ENCODE measurements around the gene RGS7.

Gene RGS7

DNA sequence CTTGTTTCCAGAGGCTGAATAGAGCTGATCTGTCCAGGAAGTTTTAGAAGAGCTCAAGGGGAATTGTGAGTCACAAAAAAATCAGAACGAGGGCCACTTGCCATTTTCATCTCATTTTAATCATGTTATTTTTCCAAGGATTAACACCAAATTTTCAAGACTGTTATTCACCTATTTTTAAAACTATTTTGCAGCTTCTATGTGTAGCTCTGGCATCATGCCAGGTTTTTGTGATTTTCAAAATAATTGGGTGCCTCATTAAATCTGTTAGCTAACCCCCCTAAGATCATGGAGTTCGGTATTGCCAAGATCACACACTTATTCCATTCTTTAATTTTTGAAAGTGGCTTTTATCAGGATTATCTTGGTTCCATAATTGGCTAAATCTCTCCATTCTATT lies 90.9 kb downstream of the RGS7 start:
- Mint-ChIP-seq H3K4me1 (no peaks in the 10 kb centered on the region), H3K27me3 (ENCODE audit: low read depth, poor library complexity) (no peaks in the 10 kb centered on the region), H3K36me3 (ENCODE audit: low read depth) (no peaks in the 10 kb centered on the region), H3K27ac (no peak overlapping the region), H3K4me3 (no peak overlapping the region), H3K9me3 (no peaks in the 10 kb centered on the region)
- no peak for DNase-seq
- TF ChIP-seq, protein P1, sequence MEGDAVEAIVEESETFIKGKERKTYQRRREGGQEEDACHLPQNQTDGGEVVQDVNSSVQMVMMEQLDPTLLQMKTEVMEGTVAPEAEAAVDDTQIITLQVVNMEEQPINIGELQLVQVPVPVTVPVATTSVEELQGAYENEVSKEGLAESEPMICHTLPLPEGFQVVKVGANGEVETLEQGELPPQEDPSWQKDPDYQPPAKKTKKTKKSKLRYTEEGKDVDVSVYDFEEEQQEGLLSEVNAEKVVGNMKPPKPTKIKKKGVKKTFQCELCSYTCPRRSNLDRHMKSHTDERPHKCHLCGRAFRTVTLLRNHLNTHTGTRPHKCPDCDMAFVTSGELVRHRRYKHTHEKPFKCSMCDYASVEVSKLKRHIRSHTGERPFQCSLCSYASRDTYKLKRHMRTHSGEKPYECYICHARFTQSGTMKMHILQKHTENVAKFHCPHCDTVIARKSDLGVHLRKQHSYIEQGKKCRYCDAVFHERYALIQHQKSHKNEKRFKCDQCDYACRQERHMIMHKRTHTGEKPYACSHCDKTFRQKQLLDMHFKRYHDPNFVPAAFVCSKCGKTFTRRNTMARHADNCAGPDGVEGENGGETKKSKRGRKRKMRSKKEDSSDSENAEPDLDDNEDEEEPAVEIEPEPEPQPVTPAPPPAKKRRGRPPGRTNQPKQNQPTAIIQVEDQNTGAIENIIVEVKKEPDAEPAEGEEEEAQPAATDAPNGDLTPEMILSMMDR (IDR thresholded peaks at IDR 0.05): no peak

DNA sequence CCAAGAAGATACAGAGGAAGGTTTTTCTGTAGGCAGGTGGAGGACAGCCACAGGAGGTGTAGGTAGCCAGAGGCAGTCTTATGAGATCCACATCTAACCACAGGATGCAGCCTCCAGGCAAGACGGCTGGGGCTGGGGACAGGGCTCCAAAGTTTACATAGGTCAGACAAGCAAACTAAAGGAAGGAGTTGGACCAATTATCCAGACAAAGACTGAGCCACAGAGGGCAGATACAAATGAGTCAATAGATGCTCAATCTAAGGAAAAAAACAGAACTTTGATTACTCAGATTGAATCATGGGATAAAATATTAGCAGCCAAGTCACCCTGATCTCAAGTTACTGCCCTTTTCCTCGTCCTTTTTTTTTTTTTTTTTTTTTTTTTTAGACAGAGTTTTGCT lies 91.6 kb downstream of the RGS7 start:
- H3K4me3 Mint-ChIP-seq: no peak overlapping the region

DNA sequence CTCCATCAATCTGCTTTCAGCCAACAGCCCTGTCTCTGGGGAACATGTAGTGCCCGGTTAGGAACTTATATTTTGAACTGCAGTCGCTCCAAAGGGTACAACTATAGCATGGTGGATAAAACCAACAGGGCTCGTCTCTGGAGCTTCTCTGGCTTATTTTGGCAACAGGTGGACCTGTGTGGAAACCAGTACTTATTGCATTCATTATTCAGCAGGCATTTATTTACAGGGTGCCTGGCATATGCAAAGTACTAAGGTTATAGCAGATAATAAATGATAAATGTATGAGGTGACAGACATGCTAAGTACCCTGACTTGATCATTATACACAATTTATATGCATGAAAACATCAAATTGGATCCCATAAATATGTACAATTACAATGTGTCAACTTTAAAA lies 93.7 kb downstream of the RGS7 start:
- Mint-ChIP-seq H3K36me3 (ENCODE audit: low read depth) (no peaks in the 10 kb centered on the region), H3K4me1 (no peaks in the 10 kb centered on the region), H3K27me3 (ENCODE audit: low read depth, poor library complexity) (no peaks in the 10 kb centered on the region), H3K27ac (no peak overlapping the region), H3K9me3 (no peaks in the 10 kb centered on the region), H3K4me3 (no peak overlapping the region)
- TF ChIP-seq, protein P1 (IDR thresholded peaks at IDR 0.05): no peak
- DNase-seq: no peak

More for the DNA sequence above, 91.6 kb downstream of the RGS7 start:
- Mint-ChIP-seq H3K9me3 (no peaks in the 10 kb centered on the region), H3K27me3 (ENCODE audit: low read depth, poor library complexity) (no peaks in the 10 kb centered on the region), H3K36me3 (ENCODE audit: low read depth) (no peaks in the 10 kb centered on the region), H3K4me1 (no peaks in the 10 kb centered on the region), H3K27ac (no peak overlapping the region)
- no peak for DNase-seq
- TF ChIP-seq, protein P1 (IDR thresholded peaks at IDR 0.05): no peak

DNA sequence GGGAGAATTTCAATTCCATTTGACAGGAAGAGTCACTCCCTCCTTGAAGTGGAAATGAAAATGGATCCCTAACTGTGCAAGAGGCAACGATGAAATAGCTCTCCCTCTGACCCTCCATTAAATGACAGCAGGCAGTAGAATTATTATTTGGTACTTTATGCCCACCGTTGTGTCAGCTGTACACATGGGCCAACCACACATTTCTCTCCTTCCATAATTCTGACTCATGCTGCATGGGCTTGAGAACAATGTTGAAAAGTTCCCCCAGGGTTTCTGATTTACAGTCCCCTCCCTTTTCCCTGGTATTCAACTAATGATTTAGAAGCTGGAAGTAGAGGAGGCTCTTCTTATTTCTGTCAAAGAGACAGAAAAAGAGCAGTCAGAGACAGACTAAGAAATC lies 103.5 kb downstream of the RGS7 start:
- Mint-ChIP-seq H3K27me3 (ENCODE audit: low read depth, poor library complexity) (no peaks in the 10 kb centered on the region), H3K27ac (no peak overlapping the region), H3K9me3 (no peaks in the 10 kb centered on the region), H3K4me1 (no peaks in the 10 kb centered on the region), H3K4me3 (no peak overlapping the region), H3K36me3 (ENCODE audit: low read depth) (no peaks in the 10 kb centered on the region)
- DNase-seq: no peak
- TF ChIP-seq, protein P1 (IDR thresholded peaks at IDR 0.05): no peak

DNA sequence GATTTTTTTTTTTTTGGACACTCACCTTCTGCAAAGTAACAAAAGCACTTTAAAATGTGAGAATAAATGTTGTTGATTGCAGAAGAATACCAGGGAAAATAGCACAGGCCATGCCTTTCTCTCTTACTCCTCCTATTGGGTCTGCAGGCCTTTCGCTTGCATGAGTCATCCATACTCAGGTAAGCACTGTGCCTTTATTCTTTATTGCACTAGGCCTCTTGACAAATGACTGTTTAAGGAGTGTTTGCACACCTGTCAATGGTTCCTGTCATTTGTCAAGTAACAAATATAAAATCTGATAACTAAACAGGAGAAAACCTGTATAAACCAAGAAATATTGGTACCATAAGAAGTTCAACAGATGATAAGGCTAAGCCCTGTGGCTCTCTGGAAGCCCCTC lies 106.5 kb downstream of the RGS7 start:
- H3K4me3 Mint-ChIP-seq: no peak overlapping the region
- TF ChIP-seq, protein P1 (IDR thresholded peaks at IDR 0.05): no peak
- no peaks in the 10 kb centered on the region for H3K36me3 Mint-ChIP-seq (ENCODE audit: low read depth)

DNA sequence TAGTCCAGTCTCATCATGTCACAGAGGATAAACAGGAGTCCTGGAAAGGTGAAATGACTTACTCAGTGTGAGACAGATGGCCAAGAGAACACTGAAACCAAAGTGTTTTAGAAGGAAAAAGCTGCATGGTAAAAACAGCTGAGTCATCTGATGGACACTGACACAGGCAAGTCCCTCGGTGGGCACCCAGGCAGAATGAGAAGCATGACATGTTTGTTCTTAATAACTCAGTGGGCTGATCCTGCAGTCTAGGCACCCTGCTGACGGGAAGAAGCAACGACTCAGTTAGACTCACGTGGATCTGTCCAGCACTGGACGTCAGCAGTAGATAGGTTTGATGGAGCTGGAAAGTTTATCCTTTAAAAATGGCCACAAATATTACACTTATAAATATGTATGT lies 116.9 kb downstream of the RGS7 start:
- Mint-ChIP-seq H3K27ac (no peak overlapping the region), H3K36me3 (ENCODE audit: low read depth) (no peaks in the 10 kb centered on the region), H3K4me1 (no peaks in the 10 kb centered on the region), H3K27me3 (ENCODE audit: low read depth, poor library complexity) (peaks cover 12% of the 10 kb centered on the region), H3K9me3 (peaks cover 10% of the 10 kb centered on the region), H3K4me3 (no peak overlapping the region)
- TF ChIP-seq, protein P1 (IDR thresholded peaks at IDR 0.05): no peak
- no peak for DNase-seq

More for the DNA sequence above, 106.5 kb downstream of the RGS7 start:
- no peaks in the 10 kb centered on the region for H3K9me3 Mint-ChIP-seq
- H3K27ac Mint-ChIP-seq: no peak overlapping the region
- no peak for DNase-seq
- no peaks in the 10 kb centered on the region for H3K4me1 Mint-ChIP-seq
- H3K27me3 Mint-ChIP-seq (ENCODE audit: low read depth, poor library complexity): peaks cover 3% of the 10 kb centered on the region

Measured in nephron progenitor cell (in vitro differentiated cells).